Occipital lobe (tissue), 2 donors: Measurements from ENCODE around the gene GANAB. TPM values are rescaled to one million over a fixed set of nuclear protein-coding genes. Genes with fewer than 3 reads are reported as not detected.
"Not testable (repeated sequence)": the region's sequence is repeated elsewhere in the genome, so short reads cannot be mapped to it uniquely, and the experiment has no call there.

ENCODE experiments used
- DNase-seq: peaks from one replicate; lab custom pipeline; 2025; lab: John Stamatoyannopoulos, UW
- total RNA-seq: library from RNA; depleted of rRNA; stranded (reverse); fragments of >200 nt; gene quantifications from one replicate; pipeline ENCODE4 v1.2.3, GENCODE V29; 2014

Gene GANAB
- 61.8 TPM for total RNA-seq

DNA sequence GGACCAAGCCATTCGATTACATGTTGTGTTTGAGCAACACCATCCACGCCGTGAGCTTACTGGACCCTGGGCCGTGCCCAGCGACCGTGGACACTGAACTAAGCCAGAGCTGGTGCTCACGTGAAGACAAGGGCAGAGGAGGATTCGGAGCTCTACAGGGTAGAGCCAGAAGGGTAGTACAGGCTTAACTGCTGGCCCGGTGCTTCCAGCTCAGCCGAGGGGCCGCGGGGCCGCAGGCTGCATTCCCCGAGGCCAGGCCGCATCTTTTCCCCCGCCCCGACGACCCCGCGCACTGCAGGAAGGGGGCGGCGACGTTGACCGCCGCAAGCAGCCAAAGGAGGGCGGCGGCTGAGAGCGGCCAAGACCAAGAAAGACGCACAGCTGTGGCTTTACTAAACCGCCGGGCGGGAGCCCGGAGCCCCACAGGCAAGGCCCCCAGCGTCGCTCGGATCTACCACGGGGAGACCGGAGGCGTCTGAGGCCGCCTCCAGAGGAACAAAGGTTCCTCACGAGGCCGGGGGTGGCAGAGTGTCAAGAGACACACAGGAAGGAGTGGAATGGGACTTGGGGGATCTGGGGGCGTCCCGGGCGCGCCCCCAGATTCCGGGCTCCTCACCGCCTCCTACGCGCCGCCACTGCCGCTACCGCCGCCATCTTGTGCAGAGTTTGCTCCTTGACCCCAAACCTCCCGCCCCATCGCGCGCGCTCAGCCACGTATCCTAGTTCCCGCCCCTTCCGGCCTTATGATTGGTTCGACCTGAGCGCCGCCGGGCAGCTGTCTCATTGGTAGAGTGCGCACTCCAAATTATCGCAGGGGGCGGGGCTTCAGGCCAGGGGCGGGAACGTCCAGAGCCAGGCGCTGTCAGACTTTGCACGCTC lies at the start of gene GANAB:
TSS of gene GANAB (minus strand) at position 668 of the 879 bp plus-strand sequence. CDS start at position 654, 14 bp downstream.
- DNase-seq, result peak; percentile 98

DNA sequence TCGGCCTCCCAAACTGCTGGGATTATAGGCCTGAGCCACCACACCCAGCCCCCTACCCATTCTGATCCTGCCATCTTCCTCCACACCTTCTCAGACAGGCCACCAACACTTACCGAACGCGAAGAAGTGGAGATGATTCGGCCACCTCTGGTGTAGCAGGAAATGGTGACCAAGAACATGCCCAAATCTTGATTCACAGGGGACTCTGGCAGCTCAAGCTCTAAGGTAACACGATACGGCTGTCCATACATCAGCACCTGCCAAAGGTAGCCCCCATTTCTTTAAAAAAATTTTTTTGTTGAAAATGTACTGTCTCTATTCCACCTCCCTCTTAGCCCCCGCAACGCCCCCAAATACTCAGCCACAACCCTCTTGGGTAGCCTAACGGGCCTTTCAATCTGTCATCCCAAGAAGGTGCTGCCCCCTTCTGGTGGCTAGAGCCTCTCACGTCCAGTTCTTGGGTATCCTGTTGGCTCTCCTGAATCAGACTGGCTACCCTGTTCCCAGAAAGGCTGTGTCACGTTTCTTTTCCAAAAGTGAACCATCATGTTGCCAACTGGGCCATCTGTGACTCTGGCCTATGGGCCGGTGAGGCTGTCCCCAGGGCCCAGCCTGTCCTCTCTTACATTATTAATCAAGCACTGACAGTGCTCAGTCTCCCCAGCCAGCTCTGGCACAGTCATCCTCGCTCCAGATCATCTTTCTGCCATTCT lies 48.2 kb upstream of the GANAB start:
- peak; percentile 46 for DNase-seq

DNA sequence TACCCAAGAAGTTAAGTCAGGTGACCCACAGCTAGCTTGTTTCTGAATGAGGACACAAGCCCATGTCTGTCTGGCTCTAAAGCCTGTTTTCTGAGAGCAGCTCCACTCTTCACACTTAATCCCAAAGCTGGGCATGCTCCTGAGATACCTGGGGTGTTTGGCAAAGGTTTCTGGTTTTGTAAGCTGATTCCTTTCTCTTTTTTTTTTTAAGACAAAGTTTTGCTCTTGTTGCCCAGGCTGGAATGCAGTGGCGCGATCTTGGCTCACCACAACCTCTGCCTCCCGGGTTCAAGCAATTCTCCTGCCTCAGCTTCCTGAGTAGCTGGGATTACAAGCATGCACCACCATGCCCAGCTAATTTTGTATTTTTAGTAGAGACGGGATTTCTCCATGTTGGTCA lies 47.2 kb upstream of the GANAB start:
- not testable (repeated sequence) for DNase-seq

DNA sequence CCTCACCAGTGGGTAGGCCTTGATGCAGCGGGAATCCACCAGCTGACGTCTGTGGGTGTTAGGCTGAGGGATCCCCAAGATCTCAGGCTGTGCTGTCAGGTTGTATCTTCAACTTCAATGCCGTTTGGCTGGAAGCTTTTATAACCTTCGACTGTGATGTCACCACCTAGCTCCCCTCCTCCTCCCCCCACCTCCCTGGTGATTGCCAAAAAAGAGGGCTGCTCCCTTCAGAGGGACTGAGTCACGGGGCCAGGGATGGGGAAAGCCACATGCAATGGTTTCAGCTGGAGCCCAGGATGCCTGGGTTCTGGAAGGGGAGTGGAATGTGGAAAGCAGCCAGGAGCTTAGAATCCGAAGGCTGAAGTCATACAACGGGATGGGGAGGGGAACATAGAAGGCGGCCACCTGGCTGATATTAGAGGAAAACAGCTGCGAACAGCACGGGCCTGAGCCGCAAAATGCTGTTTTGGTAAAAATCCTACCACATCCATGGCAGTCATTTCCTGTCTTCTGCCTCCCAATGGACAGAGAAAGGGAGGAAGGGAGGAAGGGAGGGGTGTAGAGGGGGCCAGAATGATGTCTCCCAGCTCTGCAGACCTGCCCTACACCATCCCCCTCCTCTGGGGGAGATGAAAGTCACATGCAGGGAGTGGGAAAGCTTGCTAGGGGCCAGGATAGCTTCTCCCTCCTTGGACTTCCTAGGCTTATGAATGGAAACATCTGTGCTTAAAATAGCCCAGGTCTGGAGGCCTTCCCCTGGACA lies 43.2 kb upstream of the GANAB start, which contains the start of gene LRRN4CL:
TSS of gene LRRN4CL (minus strand) at position 110 of the 763 bp plus-strand sequence. CDS start 1,022 bp downstream, outside the sequence.
- DNase-seq, result peak; percentile 32

DNA sequence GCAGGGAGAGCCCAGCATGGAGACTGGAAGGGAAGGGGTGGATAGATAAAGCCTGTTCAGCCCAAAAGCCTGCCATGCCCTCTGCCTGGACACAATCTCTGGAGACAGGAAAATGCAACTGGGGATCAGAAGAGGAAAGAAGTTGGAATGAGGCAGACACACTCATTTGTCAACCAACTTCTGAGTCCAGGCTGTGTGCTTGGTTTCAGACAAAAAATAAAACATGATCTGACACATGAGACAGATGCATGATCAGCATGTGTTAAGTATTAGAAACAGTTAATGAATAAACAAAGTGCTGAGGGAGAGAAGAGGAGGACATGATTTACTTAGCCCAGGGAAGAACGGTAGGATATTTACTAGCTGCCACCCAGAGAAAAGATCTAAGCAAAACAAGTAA lies 42.1 kb upstream of the GANAB start:
- DNase-seq, result no peak

DNA sequence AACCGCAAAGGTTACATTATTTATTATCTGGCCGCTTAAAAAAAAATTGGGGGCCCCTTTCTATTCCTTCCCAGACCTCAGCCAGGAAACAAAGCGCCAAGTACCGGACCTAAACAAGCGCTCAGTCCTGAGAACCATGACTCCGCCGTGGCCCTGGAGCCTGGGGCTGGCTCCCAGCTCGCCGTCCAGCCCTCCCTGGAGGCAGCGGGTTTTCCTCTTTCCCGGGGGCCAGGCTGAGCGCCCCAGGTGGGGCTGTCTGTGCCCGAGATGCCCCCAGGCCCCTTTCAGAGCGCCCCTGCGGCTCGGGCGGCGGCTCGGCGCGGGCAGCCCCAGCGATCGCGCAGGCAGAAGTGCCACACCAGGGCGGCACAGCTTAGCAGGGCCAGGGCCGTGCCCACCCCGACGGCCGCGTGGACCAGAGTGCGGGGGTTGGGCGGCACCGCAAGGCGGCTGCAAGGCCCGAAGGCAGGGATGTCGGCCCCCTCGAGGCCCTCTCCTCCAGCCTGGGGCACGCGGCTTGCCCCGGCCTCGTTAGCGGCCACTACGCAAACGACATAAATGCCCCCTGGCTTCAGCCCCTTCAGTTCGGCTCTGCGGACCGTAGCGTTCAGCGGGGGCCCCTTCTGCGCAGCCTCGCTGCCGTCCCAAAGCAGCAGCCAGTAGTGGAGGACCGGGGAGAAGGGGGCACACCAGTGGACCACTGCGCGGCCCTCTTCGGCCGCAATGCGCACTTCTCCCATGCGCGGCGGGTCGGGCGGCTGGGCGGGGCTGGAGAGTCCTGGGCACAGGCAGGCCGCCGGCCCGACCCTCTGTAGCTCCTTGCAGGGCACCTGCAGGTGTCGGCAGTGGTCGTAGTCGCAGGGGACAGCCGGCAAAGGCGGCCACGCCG lies 41.3 kb upstream of the GANAB start:
- DNase-seq, result no peak

DNA sequence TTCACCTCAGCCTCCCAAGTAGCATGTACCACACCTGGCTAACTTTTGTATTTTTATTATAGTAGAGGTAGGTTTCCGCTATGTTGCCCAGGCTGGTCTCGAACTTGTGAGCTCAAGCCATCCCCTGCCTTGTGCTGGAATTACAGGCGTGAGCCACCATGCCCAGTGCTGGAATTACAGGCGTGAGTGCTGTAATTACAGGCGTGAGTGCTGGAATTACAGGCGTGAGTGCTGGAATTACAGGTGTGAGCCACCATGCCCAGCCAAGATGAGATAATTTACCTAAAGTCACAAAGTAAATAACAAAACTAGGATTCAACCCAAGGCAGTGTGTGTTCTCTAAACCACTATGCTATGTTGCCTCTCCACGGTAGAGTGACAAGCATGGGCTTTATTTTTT lies 36.1 kb upstream of the GANAB start:
- DNase-seq, result no peak

DNA sequence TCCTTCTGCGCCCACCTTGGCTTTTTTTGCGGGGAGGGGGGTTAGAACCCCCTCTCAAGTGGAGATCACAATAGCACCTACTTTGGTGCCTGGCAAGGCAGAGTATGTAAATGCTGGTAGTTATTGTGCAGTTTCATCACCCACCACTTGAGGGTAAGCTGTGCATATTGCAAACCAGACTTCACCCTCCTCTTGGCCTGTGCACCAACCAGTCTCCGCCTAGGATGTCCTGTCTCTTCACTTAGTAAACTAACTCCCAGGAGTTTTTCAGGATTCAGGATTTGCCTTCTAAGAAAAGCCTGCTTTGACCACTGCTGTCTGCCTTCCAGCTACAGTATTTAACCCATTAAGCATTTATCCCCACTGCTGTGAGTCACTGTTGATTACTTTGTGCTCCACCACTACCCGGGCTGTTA lies 34.4 kb upstream of the GANAB start:
- no peak for DNase-seq

DNA sequence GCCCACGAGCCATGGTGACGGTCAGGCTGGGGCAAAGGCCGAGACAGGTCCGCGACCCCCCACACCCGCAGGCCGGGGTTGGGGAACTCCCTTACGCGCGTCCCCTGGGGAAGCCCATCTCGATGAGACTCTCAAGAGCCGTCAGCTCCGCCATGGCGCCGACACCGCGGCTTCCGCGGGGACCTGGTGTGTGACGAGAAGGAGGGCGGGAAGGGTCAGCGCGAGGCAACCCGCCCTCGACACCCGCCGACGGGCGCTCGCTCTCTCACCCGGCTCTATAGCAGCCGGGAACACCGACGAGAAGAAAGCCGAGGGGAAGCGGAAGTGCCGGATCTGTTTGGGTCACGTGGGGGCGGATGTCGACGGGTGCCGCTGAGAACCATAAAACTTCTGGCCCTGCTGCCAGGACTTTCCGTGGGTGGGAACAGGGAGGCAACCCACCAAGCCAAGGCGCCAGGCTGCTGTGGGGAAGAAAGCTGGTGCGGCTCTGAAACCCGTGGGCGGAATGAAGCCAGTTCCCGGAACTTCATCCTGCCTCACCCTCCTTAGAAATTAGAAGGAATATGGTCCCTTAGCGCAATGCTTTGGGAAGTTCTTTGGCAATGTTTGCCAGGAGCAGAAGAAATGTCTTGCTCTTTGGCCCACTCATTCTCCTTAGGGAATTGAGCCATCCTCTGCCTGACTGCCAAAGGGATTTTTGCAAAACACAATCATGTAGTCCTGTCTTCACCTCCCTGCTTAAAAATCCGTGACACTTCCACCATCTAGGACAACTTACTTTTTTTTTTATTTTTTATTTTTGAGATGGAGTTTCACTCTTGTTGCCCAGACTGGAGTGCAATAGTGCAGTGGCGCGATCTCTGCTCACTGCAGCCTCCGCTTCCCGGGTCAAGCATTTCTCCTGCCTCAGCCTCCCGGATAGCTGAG lies 32.6 kb upstream of the GANAB start, which contains the start of gene UBXN1:
TSS of gene UBXN1 (minus strand) at position 304 of the 927 bp plus-strand sequence. CDS start at position 154, 150 bp downstream.
- peak; percentile 83 for DNase-seq

DNA sequence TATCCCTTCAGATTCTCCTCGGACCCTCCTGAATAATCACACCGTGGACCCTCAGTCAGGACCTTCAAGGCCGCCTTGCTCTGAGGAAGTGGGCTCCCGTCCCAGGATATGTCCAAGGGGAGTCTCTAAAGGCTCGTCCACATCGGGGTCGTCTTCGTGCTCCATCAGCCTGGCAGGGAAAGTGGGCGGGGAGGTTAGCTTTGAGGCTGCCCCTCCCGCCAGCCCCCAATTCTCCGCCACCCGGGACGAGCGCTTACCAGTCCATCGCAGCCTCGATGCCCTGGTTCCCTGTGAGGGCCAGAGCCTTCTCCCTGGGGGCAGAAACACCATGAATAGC lies 32.0 kb upstream of the GANAB start:
- DNase-seq, result no peak

DNA sequence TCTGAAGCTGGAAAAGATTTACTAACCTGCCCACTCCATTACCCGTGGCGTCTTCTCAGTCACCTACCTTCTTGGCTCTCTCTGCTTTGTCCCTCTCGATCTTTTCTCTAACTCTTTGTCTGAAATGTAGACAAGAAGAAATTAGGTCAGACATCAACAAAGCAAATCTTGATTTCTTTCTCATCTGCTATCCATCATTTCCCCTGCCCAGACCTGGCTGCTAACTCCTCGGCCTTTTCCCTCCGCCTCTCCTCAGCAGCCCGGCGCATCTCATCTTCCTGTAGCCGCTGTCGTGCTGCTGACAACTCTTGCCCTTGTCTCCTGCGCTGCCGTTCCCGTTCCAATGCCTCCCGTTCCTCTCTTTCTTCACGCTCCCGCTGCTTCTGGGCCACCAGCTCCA lies 31.3 kb upstream of the GANAB start:
- DNase-seq, result no peak

DNA sequence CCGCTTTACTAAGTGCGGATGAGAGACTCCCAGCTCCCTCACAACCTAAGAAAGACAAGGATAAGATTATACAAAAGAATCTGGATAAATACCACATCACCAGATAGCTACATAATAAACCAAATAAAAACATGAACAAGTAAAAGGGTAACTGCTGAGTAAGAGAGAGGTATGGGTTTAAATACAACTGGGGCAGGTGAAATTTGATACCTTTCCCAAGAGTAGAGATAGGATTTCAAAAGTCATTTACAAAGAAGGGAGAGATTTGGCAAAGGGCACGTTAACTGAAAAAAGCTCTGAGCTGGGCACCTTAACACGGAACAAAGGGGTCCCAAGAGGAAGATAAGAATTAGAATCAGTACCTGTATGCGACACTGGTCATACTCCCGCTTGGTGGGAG lies 30.7 kb upstream of the GANAB start:
- no peak for DNase-seq

DNA sequence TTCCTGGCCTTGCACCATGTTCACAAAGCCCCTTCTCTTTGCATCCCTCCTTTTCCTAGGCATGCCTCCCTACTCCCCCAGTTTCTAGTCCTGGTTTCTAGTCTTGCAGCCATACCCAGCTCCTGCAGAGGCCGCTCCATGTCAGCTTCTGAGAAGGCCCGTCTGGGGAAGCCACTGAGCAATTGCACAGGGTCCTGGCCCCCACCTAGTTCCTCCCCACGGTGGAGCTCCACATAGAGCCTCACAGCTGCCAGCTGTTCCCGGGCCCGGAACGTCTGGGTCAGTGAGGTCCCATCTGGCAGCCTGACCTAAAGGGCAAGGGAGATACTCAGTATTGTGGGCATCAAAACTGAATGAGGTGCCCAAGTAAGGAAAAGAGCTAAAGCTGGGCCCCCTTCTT lies 30.3 kb upstream of the GANAB start:
- no peak for DNase-seq

DNA sequence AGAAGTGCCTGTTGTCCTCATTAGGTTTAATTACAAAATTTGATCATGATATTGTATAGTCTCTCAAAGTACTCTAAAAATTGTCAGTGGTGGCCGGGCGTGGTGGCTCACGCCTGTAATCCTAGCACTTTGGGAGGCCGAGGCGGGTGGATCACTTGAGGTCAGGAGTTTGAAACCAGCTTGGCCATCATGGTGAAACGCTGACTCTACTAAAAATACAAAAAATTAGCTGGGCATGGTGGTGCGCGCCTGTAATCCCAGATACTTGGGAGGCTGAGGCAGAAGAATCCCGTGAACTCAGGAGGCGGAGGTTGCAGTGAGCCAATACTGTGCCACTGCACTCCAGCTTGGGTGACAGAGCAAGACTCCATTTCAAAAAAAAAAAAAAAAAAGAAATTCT lies 29.0 kb upstream of the GANAB start:
- DNase-seq, result not testable (repeated sequence)

DNA sequence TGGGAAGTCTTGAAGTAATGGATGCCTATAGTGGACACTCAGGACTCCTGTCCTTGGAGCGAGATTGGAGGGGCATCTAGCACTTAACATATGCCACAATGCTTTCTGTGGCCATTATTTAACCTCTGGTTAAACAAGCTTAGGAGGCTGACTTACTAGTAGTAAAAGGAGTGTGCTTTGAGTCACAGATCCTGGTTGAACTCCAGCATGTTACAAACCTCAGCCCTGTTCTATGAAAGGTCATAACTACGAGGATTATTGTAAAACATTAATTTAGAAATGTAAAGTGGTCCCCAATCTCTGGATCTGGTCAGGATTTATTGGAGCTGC lies 26.7 kb upstream of the GANAB start:
- no peak for DNase-seq

DNA sequence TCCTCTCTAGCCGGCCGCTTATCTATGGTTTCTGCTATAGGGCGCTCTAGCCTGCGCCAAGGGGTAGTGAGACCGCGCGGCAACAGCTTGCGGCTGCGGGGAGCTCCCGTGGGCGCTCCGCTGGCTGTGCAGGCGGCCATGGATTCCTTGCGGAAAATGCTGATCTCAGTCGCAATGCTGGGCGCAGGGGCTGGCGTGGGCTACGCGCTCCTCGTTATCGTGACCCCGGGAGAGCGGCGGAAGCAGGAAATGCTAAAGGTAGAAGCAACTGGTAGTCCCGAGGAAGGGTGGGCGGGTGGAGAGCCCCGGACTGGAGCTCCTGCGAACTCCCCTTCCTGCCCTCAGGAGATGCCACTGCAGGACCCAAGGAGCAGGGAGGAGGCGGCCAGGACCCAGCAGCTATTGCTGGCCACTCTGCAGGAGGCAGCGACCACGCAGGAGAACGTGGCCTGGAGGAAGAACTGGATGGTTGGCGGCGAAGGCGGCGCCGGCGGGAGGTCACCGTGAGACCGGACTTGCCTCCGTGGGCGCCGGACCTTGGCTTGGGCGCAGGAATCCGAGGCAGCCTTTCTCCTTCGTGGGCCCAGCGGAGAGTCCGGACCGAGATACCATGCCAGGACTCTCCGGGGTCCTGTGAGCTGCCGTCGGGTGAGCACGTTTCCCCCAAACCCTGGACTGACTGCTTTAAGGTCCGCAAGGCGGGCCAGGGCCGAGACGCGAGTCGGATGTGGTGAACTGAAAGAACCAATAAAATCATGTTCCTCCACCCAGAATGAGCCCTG lies 25.4 kb upstream of the GANAB start, which contains the start of the genes LBHD1 and UQCC3:
TSS of gene LBHD1 (minus strand) at position 660 of the 782 bp plus-strand sequence. CDS start 2,236 bp downstream, outside the sequence.
TSS of gene UQCC3 (plus strand) at position 66 of the 782 bp plus-strand sequence. CDS start at position 139, 73 bp downstream.
- peak; percentile 82 for DNase-seq

DNA sequence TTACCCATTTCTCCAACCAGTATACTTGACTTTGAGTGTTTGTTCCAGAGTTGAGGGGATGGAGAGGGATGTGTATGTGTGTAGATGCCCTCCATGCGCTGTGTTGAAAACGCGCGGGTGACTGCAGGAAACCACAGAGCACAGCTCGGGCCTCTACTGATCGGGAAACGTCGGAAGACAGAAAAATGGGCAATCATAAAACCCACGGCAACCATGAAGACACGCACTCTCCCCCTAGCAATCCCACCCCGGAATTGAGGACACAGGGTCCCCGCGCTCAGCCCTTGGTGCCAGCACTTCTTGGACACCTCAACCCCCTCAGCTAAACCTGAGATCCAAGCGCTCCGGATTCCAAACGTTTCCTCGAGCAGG lies 24.8 kb upstream of the GANAB start:
- DNase-seq, result no peak

DNA sequence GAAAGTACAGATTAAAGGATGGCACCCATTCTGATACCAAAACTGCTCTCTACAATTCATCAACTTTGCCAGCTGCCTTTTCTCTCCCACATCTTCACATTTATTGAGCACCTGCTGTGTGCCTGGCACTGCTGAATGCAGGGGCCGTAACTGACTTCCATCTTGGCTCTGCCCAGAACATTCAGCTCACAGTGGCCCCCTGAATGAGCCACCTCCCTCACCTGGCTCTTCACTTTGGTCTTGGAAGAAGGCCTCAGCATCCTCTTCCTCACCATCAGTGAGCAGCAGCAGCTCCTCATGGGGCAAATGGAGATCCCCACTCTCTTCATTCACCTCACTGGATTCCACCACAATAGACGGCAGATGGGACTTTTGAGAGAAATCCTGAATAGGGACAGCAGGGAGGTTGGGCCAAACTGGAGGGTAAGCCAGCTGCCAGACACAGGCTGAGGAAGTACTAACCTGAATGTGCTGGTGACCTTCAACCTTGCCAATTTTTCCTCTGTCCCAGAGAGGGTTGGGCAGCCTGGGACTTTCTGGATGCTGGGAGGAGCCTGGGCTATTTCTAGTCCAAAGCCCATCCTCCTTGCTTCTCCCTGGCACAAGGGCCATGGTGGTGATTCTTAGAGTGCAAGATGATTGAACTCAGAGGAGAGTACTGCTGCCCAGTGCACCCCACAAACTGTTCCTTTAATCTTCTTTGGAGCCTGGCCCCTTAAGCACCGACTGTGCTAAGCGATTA lies 23.2 kb upstream of the GANAB start:
- no peak for DNase-seq
